ENCODE results near the gene ACBD5. TPM values are rescaled to one million over a fixed set of nuclear protein-coding genes. Genes with fewer than 3 reads are reported as not detected.
A peak's percentile ranks its signal among the peaks of the same experiment; 100 is the strongest.
"Not testable (repeated sequence)": the region's sequence is repeated elsewhere in the genome, so short reads cannot be mapped to it uniquely, and the experiment has no call there.

Gene ACBD5, protein sequence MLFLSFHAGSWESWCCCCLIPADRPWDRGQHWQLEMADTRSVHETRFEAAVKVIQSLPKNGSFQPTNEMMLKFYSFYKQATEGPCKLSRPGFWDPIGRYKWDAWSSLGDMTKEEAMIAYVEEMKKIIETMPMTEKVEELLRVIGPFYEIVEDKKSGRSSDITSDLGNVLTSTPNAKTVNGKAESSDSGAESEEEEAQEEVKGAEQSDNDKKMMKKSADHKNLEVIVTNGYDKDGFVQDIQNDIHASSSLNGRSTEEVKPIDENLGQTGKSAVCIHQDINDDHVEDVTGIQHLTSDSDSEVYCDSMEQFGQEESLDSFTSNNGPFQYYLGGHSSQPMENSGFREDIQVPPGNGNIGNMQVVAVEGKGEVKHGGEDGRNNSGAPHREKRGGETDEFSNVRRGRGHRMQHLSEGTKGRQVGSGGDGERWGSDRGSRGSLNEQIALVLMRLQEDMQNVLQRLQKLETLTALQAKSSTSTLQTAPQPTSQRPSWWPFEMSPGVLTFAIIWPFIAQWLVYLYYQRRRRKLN
- total RNA-seq: 15.7 TPM

DNA sequence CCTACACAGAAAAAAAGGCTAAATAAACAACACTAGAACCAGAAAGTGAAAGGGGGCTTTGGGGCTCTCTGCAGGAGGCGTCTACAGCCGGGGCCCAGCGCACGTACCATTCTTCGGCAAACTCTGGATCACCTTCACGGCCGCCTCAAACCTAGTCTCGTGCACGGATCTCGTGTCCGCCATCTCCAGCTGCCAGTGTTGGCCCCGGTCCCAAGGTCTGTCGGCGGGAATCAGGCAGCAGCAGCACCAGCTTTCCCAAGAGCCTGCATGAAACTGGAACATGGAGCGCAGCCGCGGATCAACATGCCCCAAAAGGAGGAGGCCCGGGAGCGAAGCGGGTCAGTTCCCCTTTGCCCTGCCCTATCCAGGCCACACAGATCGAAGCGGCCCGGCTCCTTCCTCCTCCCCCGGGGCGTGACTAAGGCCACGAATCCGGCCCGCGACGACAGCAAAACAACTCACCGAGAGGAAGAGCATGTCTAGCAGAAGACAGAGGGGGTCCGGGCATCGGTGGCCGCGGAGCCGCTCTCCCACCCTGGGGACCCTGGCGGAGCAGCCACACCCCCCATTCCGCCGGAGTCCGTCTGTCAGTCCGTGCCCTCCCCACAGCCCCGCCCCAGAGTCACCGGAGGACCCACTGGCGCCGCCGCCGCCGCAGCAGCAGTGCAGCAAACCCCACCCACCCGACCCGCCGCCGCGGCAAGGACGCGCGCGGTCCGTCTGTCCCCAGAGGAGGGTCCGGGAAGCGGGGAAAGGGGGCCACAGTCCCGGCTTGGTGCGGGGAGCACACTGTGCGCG, at the start of gene ACBD5:
Gene ACBD5, minus strand, starts transcription at position 586 of the 798 bp plus-strand sequence. Its CDS starts 109 bp downstream, at position 477.
- no peaks in the 10 kb centered on the region for H3K36me3 ChIP-seq (ENCODE audit: control insufficient read depth in 3 of 3, insufficient read depth in 3 of 3, low read length in 3 of 3)
- peak within 1 kb of the TSS; percentile 85 to 96 (median 95) for H3K4me3 ChIP-seq (ENCODE audit: low read length in 3 of 3)
- H3K27ac ChIP-seq (ENCODE audit: low read depth, low read length): peak within 1 kb of the TSS; percentile 95
- H3K27me3 ChIP-seq (ENCODE audit: control insufficient read depth in 3 of 3, insufficient read depth in 3 of 3, low read length in 3 of 3): no peaks in the 10 kb centered on the region
- H3K9ac ChIP-seq (ENCODE audit: low read depth in 1 of 3, low read length in 3 of 3): peak within 1 kb of the TSS; percentile 92 to 98 (median 97)
- H3K9me3 ChIP-seq (ENCODE audit: control insufficient read depth in 3 of 3, low read length in 3 of 3): no peaks in the 10 kb centered on the region
- peaks cover 12 to 27% (median 13%) of the 10 kb centered on the region in 3 donors for H3K4me1 ChIP-seq (ENCODE audit: control insufficient read depth in 3 of 3, insufficient read depth in 3 of 3, low read length in 3 of 3)

DNA sequence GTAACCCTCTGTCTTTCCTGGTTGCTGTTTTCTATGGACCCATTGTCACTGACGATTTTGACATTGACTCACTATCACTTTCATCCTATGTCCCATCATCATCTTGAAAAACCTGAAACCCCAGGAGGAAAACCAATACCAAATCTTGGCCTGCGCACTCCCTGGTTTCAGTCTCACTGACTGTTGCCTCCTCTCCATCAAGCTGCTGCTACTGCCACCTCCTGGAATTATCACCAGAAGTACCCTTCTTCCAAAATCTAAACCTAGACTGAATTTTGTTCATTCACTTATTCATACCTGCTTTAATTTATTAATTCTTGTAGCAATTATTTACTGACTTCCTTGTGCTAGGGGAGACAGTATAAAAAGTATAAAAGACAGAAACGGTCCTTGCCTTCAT, 44.5 kb upstream of the ACBD5 start:
- Histone ChIP-seq H3K9me3 (ENCODE audit: control insufficient read depth in 3 of 3, low read length in 3 of 3) (no peaks in the 10 kb centered on the region), H3K27me3 (ENCODE audit: control insufficient read depth in 3 of 3, insufficient read depth in 3 of 3, low read length in 3 of 3) (no peaks in the 10 kb centered on the region), H3K4me1 (ENCODE audit: control insufficient read depth in 3 of 3, insufficient read depth in 3 of 3, low read length in 3 of 3) (no peaks in the 10 kb centered on the region), H3K4me3 (ENCODE audit: low read length in 3 of 3) (no peak overlapping the region), H3K27ac (ENCODE audit: low read depth, low read length) (no peak overlapping the region), H3K36me3 (ENCODE audit: control insufficient read depth in 3 of 3, insufficient read depth in 3 of 3, low read length in 3 of 3) (no peaks in the 10 kb centered on the region), H3K9ac (ENCODE audit: low read depth in 1 of 3, low read length in 3 of 3) (no peak overlapping the region)

DNA sequence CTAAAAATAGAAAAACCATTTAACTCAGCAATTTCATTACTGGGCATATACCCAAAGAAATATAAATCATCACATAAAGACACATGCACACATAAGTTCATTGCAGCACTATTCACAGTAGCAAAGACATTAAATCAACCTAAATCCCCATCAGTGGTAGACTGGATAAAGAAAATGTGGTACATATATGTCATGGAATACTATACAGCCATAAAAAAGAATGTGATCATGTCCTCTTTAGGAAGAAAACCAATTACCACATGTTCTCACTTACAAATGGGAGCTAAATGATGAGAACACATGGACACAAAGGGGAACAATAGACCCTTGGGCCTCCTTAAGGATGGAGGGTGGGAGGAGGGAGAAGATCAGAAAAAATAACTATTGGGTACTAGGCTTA, 36.0 kb upstream of the ACBD5 start:
- Histone ChIP-seq H3K9ac (ENCODE audit: low read depth in 1 of 3, low read length in 3 of 3) (no peak overlapping the region), H3K4me3 (ENCODE audit: low read length in 3 of 3) (no peak overlapping the region), H3K27ac (ENCODE audit: low read depth, low read length) (no peak overlapping the region), H3K27me3 (ENCODE audit: control insufficient read depth in 3 of 3, insufficient read depth in 3 of 3, low read length in 3 of 3) (no peaks in the 10 kb centered on the region), H3K36me3 (ENCODE audit: control insufficient read depth in 3 of 3, insufficient read depth in 3 of 3, low read length in 3 of 3) (no peaks in the 10 kb centered on the region), H3K4me1 (ENCODE audit: control insufficient read depth in 3 of 3, insufficient read depth in 3 of 3, low read length in 3 of 3) (no peaks in the 10 kb centered on the region), H3K9me3 (ENCODE audit: control insufficient read depth in 3 of 3, low read length in 3 of 3) (peaks cover 0 to 2% (median 0%) of the 10 kb centered on the region in 3 donors)

DNA sequence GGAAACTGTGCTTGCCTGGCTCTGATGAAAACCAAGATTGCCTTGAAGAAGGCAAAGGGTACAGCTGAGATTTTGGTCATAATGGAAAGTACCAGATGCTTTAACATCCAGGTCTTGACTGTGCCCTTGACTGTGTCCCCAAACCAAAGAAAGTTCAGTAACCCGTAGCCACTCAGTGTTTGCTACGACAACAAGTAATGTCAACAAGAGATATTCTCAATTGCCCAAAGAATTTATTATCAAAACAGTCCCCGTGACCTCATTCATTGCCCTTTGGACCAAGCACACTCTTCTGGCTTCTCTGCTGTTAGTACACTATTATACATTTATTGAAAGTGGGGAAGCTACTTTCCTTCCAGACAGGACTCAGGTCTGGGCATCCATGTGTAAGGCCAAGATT, 25.4 kb upstream of the ACBD5 start:
- H3K4me1 ChIP-seq (ENCODE audit: control insufficient read depth in 3 of 3, insufficient read depth in 3 of 3, low read length in 3 of 3); H3K27ac ChIP-seq (ENCODE audit: low read depth, low read length); H3K36me3 ChIP-seq (ENCODE audit: control insufficient read depth in 3 of 3, insufficient read depth in 3 of 3, low read length in 3 of 3); H3K27me3 ChIP-seq (ENCODE audit: control insufficient read depth in 3 of 3, insufficient read depth in 3 of 3, low read length in 3 of 3); H3K9ac ChIP-seq (ENCODE audit: low read depth in 1 of 3, low read length in 3 of 3); H3K4me3 ChIP-seq (ENCODE audit: low read length in 3 of 3); H3K9me3 ChIP-seq (ENCODE audit: control insufficient read depth in 3 of 3, low read length in 3 of 3): not testable (repeated sequence)

DNA sequence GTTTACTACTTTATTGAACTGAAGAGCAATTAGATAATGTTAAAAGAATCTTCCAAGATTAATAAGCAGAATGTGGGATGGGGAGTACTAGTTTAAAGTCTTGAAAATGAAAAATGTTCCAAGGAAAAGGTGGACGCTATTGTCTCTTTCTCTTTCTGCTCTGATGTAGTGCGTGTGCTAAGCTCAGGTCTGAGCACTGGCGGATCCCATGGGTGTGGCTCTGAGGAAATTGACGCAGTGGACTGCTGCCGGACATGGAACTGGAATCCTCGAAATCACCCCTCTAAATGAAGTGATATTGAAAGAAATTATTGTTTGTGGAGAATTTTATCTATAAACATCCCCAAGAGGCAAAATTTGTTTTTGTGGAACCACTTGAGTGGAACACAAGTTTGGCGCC, 22.2 kb upstream of the ACBD5 start:
- H3K4me1 ChIP-seq (ENCODE audit: control insufficient read depth in 3 of 3, insufficient read depth in 3 of 3, low read length in 3 of 3); H3K27ac ChIP-seq (ENCODE audit: low read depth, low read length); H3K36me3 ChIP-seq (ENCODE audit: control insufficient read depth in 3 of 3, insufficient read depth in 3 of 3, low read length in 3 of 3); H3K4me3 ChIP-seq (ENCODE audit: low read length in 3 of 3); H3K9ac ChIP-seq (ENCODE audit: low read depth in 1 of 3, low read length in 3 of 3); H3K9me3 ChIP-seq (ENCODE audit: control insufficient read depth in 3 of 3, low read length in 3 of 3): not testable (repeated sequence)
- H3K27me3 ChIP-seq (ENCODE audit: control insufficient read depth in 3 of 3, insufficient read depth in 3 of 3, low read length in 3 of 3): peaks cover 18 to 26% (median 20%) of the 10 kb centered on the region in 3 donors

DNA sequence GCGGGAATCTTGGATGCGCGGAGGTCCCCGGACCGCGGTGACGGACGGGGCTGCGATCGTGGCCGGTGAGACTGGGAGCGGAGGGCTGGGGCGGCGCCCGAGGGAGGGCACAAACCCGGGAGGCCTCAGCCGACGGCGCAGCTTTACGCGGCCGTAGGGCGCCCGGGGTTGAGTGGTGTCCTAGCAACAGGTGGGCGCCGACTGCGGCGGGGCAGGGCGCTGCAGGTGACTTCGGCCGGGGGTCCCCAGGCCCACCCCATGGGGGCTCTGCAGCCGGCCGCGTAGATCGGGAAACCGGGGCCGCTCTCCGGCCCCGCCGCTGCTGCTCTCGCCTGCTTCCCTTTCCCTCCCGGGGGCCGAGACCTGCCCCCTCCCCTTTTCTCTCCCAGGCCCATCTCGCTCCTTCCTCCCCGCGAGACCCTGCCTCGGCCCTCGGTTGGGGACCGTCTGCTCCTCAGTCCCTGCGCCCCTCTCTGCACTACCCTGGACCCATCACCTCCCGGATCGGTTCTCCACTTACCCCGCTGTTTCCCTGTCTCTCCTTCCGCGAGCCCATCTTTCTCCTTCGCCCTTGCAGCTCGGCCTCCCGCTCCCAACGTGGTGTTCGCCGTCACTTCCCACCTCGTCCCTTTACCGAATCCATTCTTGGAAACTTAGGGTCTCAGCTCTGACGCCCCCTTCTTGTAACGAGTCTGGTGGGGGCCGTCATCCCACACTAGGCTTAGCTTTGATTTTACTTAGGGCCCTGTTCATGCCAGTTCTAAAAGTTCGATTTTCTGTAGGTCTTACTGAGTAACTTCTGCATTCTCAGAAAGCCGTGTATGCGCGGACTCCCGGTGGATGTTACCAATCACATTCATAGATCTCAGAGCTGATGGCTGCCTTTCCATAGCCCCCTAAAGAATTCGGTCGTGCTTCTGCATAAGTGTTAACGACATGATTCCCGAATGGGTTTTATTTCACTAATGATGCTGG, 18.5 kb upstream of the ACBD5 start:
- H3K27me3 ChIP-seq (ENCODE audit: control insufficient read depth in 3 of 3, insufficient read depth in 3 of 3, low read length in 3 of 3): peaks cover 24 to 32% (median 26%) of the 10 kb centered on the region in 3 donors
- H3K9me3 ChIP-seq (ENCODE audit: control insufficient read depth in 3 of 3, low read length in 3 of 3): no peaks in the 10 kb centered on the region
- no peaks in the 10 kb centered on the region for H3K36me3 ChIP-seq (ENCODE audit: control insufficient read depth in 3 of 3, insufficient read depth in 3 of 3, low read length in 3 of 3)
- no peak overlapping the region for H3K27ac ChIP-seq (ENCODE audit: low read depth, low read length)
- peaks cover 4 to 9% (median 7%) of the 10 kb centered on the region in 3 donors for H3K4me1 ChIP-seq (ENCODE audit: control insufficient read depth in 3 of 3, insufficient read depth in 3 of 3, low read length in 3 of 3)
- peak overlapping the region in 1 of 3 donors; percentile 23 for H3K9ac ChIP-seq (ENCODE audit: low read depth in 1 of 3, low read length in 3 of 3)
- H3K4me3 ChIP-seq (ENCODE audit: low read length in 3 of 3): peak overlapping the region; percentile 54 to 65 (median 56)

DNA sequence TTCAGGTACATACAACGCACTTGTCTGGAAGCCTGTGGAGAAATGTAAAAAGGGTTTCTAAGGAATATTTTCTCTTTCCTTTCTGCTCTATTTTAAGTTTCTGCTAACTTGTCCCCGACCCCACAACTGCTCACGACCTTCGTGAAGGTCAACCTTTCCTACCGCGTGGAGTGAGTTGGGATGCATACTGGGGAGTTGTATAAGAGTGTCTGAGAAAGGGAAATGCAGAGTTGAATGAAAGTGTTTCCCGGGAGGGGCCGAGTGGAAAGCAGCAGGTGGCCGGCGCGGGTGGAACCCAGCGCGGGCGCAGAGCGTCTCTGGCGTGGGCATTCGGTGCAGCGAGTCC, 17.9 kb upstream of the ACBD5 start:
- Histone ChIP-seq H3K4me1 (ENCODE audit: control insufficient read depth in 3 of 3, insufficient read depth in 3 of 3, low read length in 3 of 3) (peaks cover 4 to 9% (median 7%) of the 10 kb centered on the region in 3 donors), H3K27ac (ENCODE audit: low read depth, low read length) (no peak overlapping the region), H3K9ac (ENCODE audit: low read depth in 1 of 3, low read length in 3 of 3) (peak overlapping the region in 1 of 3 donors; percentile 23), H3K36me3 (ENCODE audit: control insufficient read depth in 3 of 3, insufficient read depth in 3 of 3, low read length in 3 of 3) (no peaks in the 10 kb centered on the region), H3K9me3 (ENCODE audit: control insufficient read depth in 3 of 3, low read length in 3 of 3) (no peaks in the 10 kb centered on the region), H3K4me3 (ENCODE audit: low read length in 3 of 3) (peak overlapping the region; percentile 54 to 65 (median 56)), H3K27me3 (ENCODE audit: control insufficient read depth in 3 of 3, insufficient read depth in 3 of 3, low read length in 3 of 3) (peaks cover 24 to 32% (median 26%) of the 10 kb centered on the region in 3 donors)

DNA sequence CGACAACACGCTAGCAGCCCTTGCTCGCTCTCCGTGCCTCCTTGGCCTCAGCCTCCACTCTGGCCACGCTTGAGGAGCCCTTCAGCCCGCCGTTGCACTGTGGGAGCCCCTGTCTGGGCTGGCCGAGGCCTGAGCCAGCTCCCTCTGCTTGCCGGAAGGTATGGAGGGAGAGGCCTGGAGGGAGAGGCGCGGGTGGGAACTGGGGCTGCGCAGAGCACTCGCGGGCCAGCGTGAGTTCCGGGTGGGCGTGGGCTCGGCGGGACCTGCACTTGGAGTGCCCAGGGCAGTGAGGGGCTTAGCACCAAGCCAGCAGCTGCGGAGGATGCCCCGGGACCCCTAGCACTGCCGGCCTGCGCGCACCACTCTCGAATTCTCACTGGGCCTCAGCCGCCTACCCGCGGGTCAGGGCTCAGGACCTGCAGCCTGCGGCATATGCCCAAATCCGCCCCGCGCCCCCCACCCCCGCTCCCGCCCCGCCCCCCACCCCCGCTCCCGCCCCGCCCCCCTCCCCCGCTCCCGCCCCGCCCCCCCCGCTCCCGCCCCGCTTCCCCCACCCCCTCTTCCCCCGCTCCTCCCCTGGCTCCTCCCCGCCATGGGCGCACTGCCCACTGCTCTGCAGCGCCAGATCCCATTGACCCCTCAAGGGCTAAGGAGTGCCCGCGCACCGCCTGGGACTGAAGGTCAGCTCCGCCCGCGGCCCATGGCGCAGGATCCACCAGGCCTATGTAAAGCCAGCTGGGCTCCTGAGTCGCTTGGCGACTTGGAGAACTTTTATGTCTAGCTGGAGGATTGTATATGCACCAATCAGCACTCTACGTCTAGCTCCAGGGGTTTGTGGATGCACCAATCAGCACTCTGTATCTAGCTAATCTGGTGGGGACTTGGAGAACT, 15.9 kb upstream of the ACBD5 start:
- no peak overlapping the region for H3K27ac ChIP-seq (ENCODE audit: low read depth, low read length)
- peaks cover 24 to 32% (median 26%) of the 10 kb centered on the region in 3 donors for H3K27me3 ChIP-seq (ENCODE audit: control insufficient read depth in 3 of 3, insufficient read depth in 3 of 3, low read length in 3 of 3)
- peaks cover 4 to 9% (median 9%) of the 10 kb centered on the region in 3 donors for H3K4me1 ChIP-seq (ENCODE audit: control insufficient read depth in 3 of 3, insufficient read depth in 3 of 3, low read length in 3 of 3)
- H3K9me3 ChIP-seq (ENCODE audit: control insufficient read depth in 3 of 3, low read length in 3 of 3): no peaks in the 10 kb centered on the region
- no peak overlapping the region for H3K4me3 ChIP-seq (ENCODE audit: low read length in 3 of 3)
- no peak overlapping the region for H3K9ac ChIP-seq (ENCODE audit: low read depth in 1 of 3, low read length in 3 of 3)
- no peaks in the 10 kb centered on the region for H3K36me3 ChIP-seq (ENCODE audit: control insufficient read depth in 3 of 3, insufficient read depth in 3 of 3, low read length in 3 of 3)

All from skeletal muscle tissue (tissue), 4 donors.